Large intestine (tissue), 3 donors: ENCODE data around the gene KCNMB3. TPM values are rescaled to one million over a fixed set of nuclear protein-coding genes. Genes with fewer than 3 reads are reported as not detected.
"Not testable (repeated sequence)": the region's sequence is repeated elsewhere in the genome, so short reads cannot be mapped to it uniquely, and the experiment has no call there.

Source experiments
- DNase-seq, 2 donors: peaks; one replicate each; pipeline versions ENCODE4 v3.0.0 to v3.0.0-alpha.2; 2013
- H3K27ac ChIP-seq: one replicate; pipeline ENCODE4 v1.5.1; 2013; ENCODE audit warnings: low read length
- H3K27me3 ChIP-seq: 2 replicates; pipeline ENCODE4 v1.6.1; 2013; ENCODE audit warnings: low read length; ENCODE audit not compliant: control insufficient read depth, insufficient read depth
- H3K36me3 ChIP-seq: 2 replicates; pipeline ENCODE4 v1.6.1; 2013; ENCODE audit warnings: low read length; ENCODE audit not compliant: control insufficient read depth, insufficient read depth
- H3K4me1 ChIP-seq: one replicate; pipeline ENCODE4 v1.6.1; 2013; ENCODE audit warnings: low read length; ENCODE audit not compliant: control insufficient read depth, insufficient read depth
- H3K4me3 ChIP-seq: one replicate; pipeline ENCODE4 v1.5.1; 2013; ENCODE audit warnings: low read length
- H3K9me3 ChIP-seq: one replicate; pipeline ENCODE4 v1.6.1; 2013; ENCODE audit warnings: mild to moderate bottlenecking, low read depth, low read length, moderate library complexity; ENCODE audit not compliant: control insufficient read depth
- WGBS: methylation state at CpG from one replicate; pipeline ENCODE4 v1.1.5; 2013; ENCODE audit warnings: low lambda C conversion rate; ENCODE audit not compliant: insufficient coverage; 5-methylcytosine and 5-hydroxymethylcytosine counted together
- polyA plus RNA-seq: library from polyadenylated mRNA; unstranded; fragments of 120-200 nt; gene quantifications from one replicate; pipeline ENCODE4 v1.2.1, GENCODE V29; 2013

KCNMB3 gene
- polyA plus RNA-seq, 1 donor, result 5.0 TPM

DNA sequence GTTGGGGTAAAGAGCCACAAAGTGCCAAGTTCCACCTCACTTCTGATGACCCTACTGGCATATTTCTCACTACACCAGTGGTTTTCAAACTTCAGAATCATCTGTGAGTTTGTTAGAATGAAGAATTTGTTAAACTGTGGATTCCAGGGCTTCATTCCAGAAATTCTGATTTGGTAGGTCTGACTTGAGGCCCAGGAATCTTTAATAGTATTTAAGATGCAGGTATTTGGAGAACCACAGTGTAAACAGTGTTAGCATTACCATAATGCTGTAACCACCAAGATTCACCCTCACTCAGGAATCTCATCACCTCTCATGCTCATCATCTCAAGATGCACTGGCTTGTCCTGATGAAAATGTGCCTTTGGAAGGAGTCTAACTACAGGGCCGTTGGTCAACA, 6.0 kb downstream of the KCNMB3 start:
- no CpG with 5 or more reads among the region's 1 CpG for WGBS

DNA sequence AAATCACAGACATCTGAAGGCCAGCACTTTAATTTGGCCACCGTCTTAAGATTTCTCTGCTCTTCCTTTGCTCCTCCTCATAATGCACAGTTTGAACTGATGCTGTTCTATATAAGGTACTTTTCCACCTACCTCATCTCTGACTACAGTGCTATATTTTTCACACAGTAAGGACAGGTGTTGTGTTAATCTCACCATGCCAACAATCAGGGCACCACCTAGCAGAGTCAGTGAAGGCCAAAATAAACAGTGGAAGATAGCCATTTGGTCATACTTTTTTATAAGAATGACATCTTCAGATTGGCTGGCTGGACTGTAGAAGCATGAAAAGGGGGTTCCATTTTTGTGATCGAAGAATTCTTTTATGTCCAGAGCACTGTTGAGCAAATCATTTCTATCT, 8.1 kb downstream of the KCNMB3 start:
- WGBS, result no CpG with 5 or more reads among the region's 2 CpGs

More for the DNA sequence above, 6.0 kb downstream of the KCNMB3 start:
- DNase-seq, result no peak
- Histone ChIP-seq H3K36me3 (no peaks in the 10 kb centered on the region), H3K4me3 (no peak overlapping the region), H3K4me1 (no peaks in the 10 kb centered on the region), H3K27ac (no peak overlapping the region), H3K9me3 (no peaks in the 10 kb centered on the region), H3K27me3 (no peaks in the 10 kb centered on the region)

DNA sequence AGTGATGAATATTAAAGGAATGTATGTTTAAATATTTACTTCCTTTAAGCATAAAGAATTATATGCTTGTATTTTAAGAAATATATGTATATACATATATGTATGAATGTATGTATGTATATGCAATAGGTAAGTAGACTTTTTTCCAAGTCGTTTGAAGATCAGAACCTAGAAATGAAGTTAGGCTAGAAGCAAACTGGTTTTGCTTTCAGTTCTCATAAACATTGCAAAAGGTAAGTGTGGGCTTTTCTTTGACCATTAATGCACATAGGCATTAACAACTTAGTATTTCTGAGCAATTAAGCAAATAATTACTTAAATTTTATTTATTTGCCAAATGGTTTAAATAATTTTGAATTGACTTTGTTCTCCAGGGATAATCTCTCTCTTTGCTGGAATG, 10.6 kb downstream of the KCNMB3 start:
- H3K4me3 ChIP-seq, H3K4me1 ChIP-seq, H3K9me3 ChIP-seq, DNase-seq, H3K27ac ChIP-seq, H3K27me3 ChIP-seq, H3K36me3 ChIP-seq: not testable (repeated sequence)
- no CpG with 5 or more reads among the region's 1 CpG for WGBS

More for the DNA sequence above, 8.1 kb downstream of the KCNMB3 start:
- H3K9me3 ChIP-seq, H3K27me3 ChIP-seq, DNase-seq, H3K36me3 ChIP-seq, H3K27ac ChIP-seq, H3K4me3 ChIP-seq, H3K4me1 ChIP-seq: not testable (repeated sequence)

DNA sequence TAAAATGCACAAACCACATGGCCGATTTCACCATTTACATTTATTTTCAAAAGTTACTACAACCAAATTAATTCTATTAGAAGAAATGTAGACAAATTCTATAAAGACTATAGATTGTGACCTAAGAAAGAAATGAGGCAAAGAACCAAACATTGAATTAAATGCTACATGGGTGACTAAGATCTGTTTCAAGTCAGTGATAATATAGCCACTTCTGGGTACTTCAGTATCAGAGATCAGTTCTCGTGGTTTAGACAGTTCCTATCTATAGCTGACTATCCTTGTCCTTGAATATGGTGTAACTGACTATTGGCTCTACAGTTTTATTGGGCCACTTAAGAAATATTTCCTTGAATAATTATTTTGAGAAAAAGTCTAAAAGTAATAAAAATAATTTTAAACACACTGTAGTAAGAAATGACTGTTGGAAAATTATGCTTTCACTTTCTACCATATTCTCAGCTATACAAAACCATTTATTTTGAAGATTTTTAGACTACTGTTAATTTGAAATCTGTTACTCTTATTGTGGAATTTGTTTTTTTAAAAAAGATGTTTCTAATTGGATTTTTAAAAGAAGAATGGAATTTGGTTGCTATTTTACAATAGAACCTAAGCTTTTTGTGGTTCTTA, 14.1 kb downstream of the KCNMB3 start:
- Histone ChIP-seq H3K27ac (no peak overlapping the region), H3K9me3 (no peaks in the 10 kb centered on the region), H3K4me1 (no peaks in the 10 kb centered on the region), H3K4me3 (no peak overlapping the region), H3K36me3 (peaks cover 5% of the 10 kb centered on the region), H3K27me3 (no peaks in the 10 kb centered on the region)
- 100% methylated on average over 1 of the region's 2 CpGs for WGBS
- DNase-seq, result peak in 1 of 2 donors; percentile 7

DNA sequence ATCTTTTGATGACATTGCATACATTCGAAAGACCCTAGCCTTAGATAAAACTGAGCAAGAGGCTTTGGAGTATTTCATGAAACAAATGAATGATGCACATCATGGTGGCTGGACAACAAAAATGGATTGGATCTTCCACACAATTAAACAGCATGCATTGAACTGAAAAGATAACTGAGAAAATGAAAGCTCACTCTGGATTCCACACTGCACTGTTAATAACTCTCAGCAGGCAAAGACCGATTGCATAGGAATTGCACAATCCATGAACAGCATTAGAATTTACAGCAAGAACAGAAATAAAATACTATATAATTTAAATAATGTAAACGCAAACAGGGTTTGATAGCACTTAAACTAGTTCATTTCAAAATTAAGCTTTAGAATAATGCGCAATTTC, 16.7 kb downstream of the KCNMB3 start:
- Histone ChIP-seq H3K4me1 (no peaks in the 10 kb centered on the region), H3K36me3 (peaks cover 21% of the 10 kb centered on the region), H3K27ac (no peak overlapping the region), H3K27me3 (no peaks in the 10 kb centered on the region), H3K4me3 (no peak overlapping the region), H3K9me3 (no peaks in the 10 kb centered on the region)
- 100% methylated on average over 2 of the region's 4 CpGs for WGBS
- DNase-seq, result peak; percentile 9 to 32

DNA sequence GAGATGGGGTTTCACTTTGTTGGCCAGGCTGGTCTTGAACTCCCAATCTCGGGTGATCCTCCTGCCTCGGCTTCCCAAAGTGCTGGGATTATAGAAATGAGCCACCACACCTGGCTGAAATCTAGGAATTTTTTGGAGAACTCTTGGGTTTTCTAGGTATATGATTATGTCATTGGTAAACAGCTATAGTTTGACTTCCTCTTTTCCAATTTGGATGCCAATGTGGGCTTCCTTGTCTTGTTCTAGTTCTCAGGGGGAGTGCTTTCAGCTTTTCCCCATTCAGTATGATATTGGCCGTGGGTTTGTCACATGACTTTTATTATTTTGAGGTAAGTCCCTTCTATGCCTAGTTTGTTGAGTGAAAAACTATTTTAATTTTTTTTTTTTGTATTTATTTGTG, 17.9 kb downstream of the KCNMB3 start:
- no peak overlapping the region for H3K27ac ChIP-seq
- WGBS, result 100% methylated on average over 1 of the region's 3 CpGs
- no peaks in the 10 kb centered on the region for H3K4me1 ChIP-seq
- no peak for DNase-seq
- no peaks in the 10 kb centered on the region for H3K9me3 ChIP-seq
- H3K4me3 ChIP-seq, result no peak overlapping the region
- H3K27me3 ChIP-seq, result no peaks in the 10 kb centered on the region
- H3K36me3 ChIP-seq, result peaks cover 21% of the 10 kb centered on the region

DNA sequence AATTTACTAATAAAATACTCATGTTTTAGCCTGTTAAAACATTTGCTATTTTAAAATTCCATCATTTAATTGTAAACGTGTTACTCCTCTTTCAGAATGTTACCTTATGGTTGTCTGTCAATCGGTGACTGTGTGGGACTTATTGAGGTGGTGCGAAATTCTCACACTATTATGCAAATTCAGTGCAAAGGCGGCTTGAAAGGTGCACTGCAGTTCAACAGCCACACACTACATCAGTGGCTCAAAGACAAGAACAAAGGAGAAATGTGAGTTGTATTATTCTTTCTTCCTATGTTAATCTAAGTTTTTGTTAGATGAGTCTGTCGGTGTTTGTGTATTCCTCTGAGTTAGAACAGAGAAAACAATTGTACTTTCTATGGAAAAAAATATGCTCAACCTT, 21.7 kb downstream of the KCNMB3 start:
- no peaks in the 10 kb centered on the region for H3K27me3 ChIP-seq
- H3K36me3 ChIP-seq, result peaks cover 26% of the 10 kb centered on the region
- WGBS, result 72% methylated on average over 4 of the region's 5 CpGs
- H3K27ac ChIP-seq, result no peak overlapping the region
- no peak for DNase-seq
- no peaks in the 10 kb centered on the region for H3K4me1 ChIP-seq
- H3K4me3 ChIP-seq, result no peak overlapping the region
- H3K9me3 ChIP-seq, result no peaks in the 10 kb centered on the region

DNA sequence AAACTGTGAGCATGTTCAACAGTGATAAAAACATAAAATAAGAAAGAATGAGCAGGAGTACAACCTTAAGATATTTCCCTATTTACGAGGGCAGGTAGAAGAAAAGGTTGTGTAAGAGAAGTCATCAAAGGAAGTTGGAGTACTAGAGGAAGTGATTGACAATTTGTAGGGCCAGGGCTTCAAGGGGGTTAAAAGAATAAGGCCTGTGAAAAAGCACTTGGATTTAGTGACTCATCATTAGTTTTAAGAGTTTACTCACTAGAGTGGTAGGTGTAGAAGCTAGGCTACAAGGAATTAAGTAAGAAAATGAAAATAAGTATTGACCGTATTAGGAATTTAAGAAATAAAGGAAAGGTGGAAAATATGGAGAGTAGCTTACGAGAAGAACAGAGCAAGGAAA, 23.6 kb downstream of the KCNMB3 start:
- Histone ChIP-seq H3K27me3 (no peaks in the 10 kb centered on the region), H3K36me3 (peaks cover 30% of the 10 kb centered on the region), H3K9me3 (no peaks in the 10 kb centered on the region), H3K27ac (no peak overlapping the region), H3K4me1 (no peaks in the 10 kb centered on the region), H3K4me3 (no peak overlapping the region)
- DNase-seq, result no peak
- 94% methylated on average over 3 of the region's 3 CpGs for WGBS

DNA sequence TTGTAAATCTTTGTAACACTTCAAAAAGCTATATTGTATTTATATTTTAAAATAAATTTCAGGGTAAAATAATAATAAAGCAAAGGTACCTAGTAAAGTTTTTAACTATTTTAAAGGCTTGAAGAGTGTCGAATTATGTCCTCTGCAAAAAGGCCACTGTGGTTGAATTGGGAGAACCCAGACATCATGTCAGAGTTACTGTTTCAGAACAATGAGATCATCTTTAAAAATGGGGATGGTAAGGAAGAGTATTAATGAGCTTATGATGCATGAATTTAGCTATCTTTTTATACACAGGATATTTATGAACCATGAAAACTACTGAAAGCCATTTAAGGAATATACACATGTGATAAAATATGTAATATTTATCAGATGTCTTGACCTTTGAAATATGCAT, 26.3 kb downstream of the KCNMB3 start:
- Histone ChIP-seq H3K27me3 (no peaks in the 10 kb centered on the region), H3K36me3 (peaks cover 19% of the 10 kb centered on the region), H3K27ac (no peak overlapping the region), H3K4me1 (no peaks in the 10 kb centered on the region), H3K4me3 (no peak overlapping the region), H3K9me3 (no peaks in the 10 kb centered on the region)
- no CpG with 5 or more reads among the region's 1 CpG for WGBS
- DNase-seq, result no peak

DNA sequence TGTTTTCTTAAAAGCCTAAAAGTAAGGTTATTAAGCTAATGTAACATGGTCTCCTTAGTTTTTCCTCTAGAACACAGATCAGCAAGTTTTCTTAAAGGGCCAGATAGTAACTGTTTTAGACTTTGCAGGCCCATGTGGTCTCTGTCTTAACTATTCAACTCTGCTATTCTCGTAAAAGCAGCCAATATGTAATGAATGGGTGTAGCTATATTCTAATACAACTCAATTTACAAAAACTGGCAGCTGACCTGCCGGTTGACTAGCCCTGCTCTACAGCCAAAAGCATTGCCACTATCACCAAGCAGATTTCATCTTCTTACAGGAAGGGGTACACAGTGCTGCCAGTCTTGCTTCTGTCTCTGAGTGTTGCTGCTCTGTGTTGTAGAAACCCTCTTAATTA, 27.4 kb downstream of the KCNMB3 start:
- H3K4me3 ChIP-seq, result no peak overlapping the region
- H3K27me3 ChIP-seq, result no peaks in the 10 kb centered on the region
- DNase-seq, result no peak
- 100% methylated on average over 1 of the region's 2 CpGs for WGBS
- H3K27ac ChIP-seq, result no peak overlapping the region
- peaks cover 19% of the 10 kb centered on the region for H3K36me3 ChIP-seq
- no peaks in the 10 kb centered on the region for H3K4me1 ChIP-seq
- no peaks in the 10 kb centered on the region for H3K9me3 ChIP-seq

DNA sequence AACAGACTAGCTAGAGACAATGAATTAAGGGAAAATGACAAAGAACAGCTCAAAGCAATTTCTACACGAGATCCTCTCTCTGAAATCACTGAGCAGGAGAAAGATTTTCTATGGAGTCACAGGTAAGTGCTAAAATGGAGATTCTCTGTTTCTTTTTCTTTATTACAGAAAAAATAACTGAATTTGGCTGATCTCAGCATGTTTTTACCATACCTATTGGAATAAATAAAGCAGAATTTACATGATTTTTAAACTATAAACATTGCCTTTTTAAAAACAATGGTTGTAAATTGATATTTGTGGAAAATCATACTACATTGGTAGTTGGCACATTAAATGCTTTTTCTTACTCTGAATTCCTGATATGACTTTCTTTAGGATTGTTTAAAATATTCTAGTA, 32.7 kb downstream of the KCNMB3 start:
- WGBS, result no CpG with 5 or more reads among the region's 1 CpG
- DNase-seq, result not testable (repeated sequence)
- H3K36me3 ChIP-seq, result peaks cover 16% of the 10 kb centered on the region

More for the DNA sequence above, 32.7 kb downstream of the KCNMB3 start:
- H3K9me3 ChIP-seq, H3K27ac ChIP-seq, H3K4me1 ChIP-seq, H3K4me3 ChIP-seq, H3K27me3 ChIP-seq: not testable (repeated sequence)
